Measurements from ENCODE around the gene FAM181A. TPM values are rescaled to one million over a fixed set of nuclear protein-coding genes. Genes with fewer than 3 reads are reported as not detected.
A peak's percentile ranks its signal among the peaks of the same experiment; 100 is the strongest.

FAM181A gene
- total and polyA plus RNA-seq, 9 donors, result 0.37 to 4.9 (median 0.82) TPM; not detected in 4

DNA sequence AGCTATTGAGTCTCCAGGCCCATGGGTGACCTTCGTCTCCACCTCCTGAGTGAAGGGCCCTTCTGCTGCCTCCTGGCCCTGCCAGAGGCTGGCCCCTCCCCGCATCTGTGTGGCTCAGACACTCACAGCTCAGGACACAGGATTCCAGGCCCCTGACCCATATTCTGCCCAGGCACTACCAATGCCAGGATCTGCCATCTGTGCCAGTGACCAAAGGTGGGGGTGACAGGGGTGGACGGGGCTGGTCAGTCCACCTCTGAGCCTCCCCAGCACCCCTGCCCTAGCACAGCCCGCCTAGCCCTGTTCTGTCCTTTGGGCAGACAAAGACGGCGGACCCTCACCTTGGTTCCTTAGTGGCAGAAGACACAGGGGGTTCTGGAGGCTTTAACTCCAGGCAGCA, 46.5 kb downstream of the FAM181A start:
- no peak overlapping the region for H3K4me3 ChIP-seq
- H3K27ac ChIP-seq, result no peak overlapping the region
- TF ChIP-seq POLR2A (IDR thresholded peaks at IDR 0.05) (no peak), CTCF (IDR thresholded peaks at IDR 0.05) (no peak), EP300 (IDR thresholded peaks at IDR 0.05) (no peak)
- H3K9me3 ChIP-seq, result no peaks in the 10 kb centered on the region
- no peak for DNase-seq
- intact Hi-C loops (cut with DNase I), result no loop called here
- H3K4me1 ChIP-seq (ENCODE audit: insufficient read depth), result no peaks in the 10 kb centered on the region
- no peaks in the 10 kb centered on the region for H3K27me3 ChIP-seq
- 75 to 86% (median 84%) methylated on average over 6 of the region's 6 CpGs for WGBS, 3 donors
- H3K36me3 ChIP-seq, result no peaks in the 10 kb centered on the region

- Histone ChIP-seq H3K4me1 (ENCODE audit: insufficient read depth) (no peaks in the 10 kb centered on the region), H3K9me3 (no peaks in the 10 kb centered on the region), H3K36me3 (no peaks in the 10 kb centered on the region), H3K27me3 (no peaks in the 10 kb centered on the region), H3K4me3 (peak overlapping the region; percentile 26), H3K27ac (no peak overlapping the region)
- whole genome bisulfite sequencing, 3 donors, result 73 to 87% (median 74%) methylated on average over 6 of the region's 6 CpGs
- DNase-seq, result no peak
- TF ChIP-seq EP300 (IDR thresholded peaks at IDR 0.05) (no peak), CTCF (IDR thresholded peaks at IDR 0.05) (no peak), POLR2A (IDR thresholded peaks at IDR 0.05) (no peak)
- intact Hi-C loops (cut with DNase I), result no loop called here
Observed at GRCh38 chr14:93974299-93974698, 47.2 kb downstream of the FAM181A start.

- Histone ChIP-seq H3K36me3 (no peaks in the 10 kb centered on the region), H3K9me3 (no peaks in the 10 kb centered on the region), H3K4me3 (peak overlapping the region; percentile 38), H3K27me3 (no peaks in the 10 kb centered on the region), H3K27ac (no peak overlapping the region), H3K4me1 (ENCODE audit: insufficient read depth) (no peaks in the 10 kb centered on the region)
- intact Hi-C loops (cut with DNase I), result no loop called here
- DNase-seq, result no peak
- 79 to 87% (median 86%) methylated on average over 12 of the region's 12 CpGs for WGBS, 3 donors
- TF ChIP-seq CTCF (IDR thresholded peaks at IDR 0.05), result no peak
- TF ChIP-seq EP300 (IDR thresholded peaks at IDR 0.05), result no peak
- TF ChIP-seq POLR2A (IDR thresholded peaks at IDR 0.05), result no peak
Observed at GRCh38 chr14:93974833-93975232, 47.7 kb downstream of the FAM181A start.

GRCh38 chr14:93975791-93976476, 48.8 kb downstream of the FAM181A start:
- intact Hi-C loops (cut with DNase I), result no loop called here
- DNase-seq, result no peak
- TF ChIP-seq POLR2A (IDR thresholded peaks at IDR 0.05) (no peak), CTCF (IDR thresholded peaks at IDR 0.05) (no peak), EP300 (IDR thresholded peaks at IDR 0.05) (no peak)
- Histone ChIP-seq H3K4me1 (ENCODE audit: insufficient read depth) (no peaks in the 10 kb centered on the region), H3K27ac (no peak overlapping the region), H3K9me3 (no peaks in the 10 kb centered on the region), H3K4me3 (peak overlapping the region; percentile 38), H3K36me3 (no peaks in the 10 kb centered on the region), H3K27me3 (no peaks in the 10 kb centered on the region)
- WGBS, 3 donors, result 49 to 65% (median 58%) methylated on average over 9 of the region's 9 CpGs
